Omental fat pad (tissue), 4 donors: ENCODE data around the gene CDH23. TPM values are rescaled to one million over a fixed set of nuclear protein-coding genes. Genes with fewer than 3 reads are reported as not detected.

Experiments
- ATAC-seq: fragments of 150-250 bp; one replicate; pipeline ENCODE4 v1.9.1; 2016; ENCODE audit warnings: mild to moderate bottlenecking, moderate library complexity; ENCODE audit not compliant: low FRiP score
- DNase-seq: peaks from one replicate; pipeline ENCODE4 v3.0.0-alpha.2; 2019; ENCODE audit warnings: low spot score
- total RNA-seq, 4 donors: library from RNA; depleted of rRNA; stranded (reverse); fragments of >200 nt; gene quantifications; one replicate each; pipeline ENCODE4 v1.1.0, GENCODE V29; 2016
- TF ChIP-seq, protein P1 (sequence below), 3 donors: fragments of 450-650 bp; IDR thresholded peaks; one replicate each; pipeline ENCODE4 v1.5.1; 2016 to 2017; ENCODE audit warnings: antibody characterized with exemption in 3 of 3, mild to moderate bottlenecking in 3 of 3, moderate library complexity in 2 of 3

CDH23 gene
- total RNA-seq, 4 donors from 2014 or later: 25.3 to 41.9 (median 34.4) TPM

DNA sequence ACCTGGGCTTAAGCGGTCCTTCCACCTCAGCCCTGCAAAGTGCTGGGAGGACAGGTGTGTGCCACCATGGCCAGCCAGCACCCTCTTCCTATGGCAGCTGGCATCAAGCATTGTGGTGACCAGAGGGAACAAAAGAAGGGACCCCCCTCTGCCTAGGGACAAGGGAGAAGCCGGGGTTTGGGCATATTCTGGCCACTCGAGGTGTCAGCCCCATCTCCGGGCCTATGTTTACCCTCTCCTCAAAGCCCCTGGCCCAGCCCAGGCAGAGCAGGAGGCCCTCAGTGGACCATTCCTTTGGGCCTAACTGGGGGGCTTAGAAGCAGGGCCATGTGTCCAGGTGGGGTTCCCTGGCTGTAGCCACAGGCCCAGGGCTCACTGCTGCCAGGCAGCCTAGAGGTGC is 352.7 kb downstream of the CDH23 start:
- TF ChIP-seq, protein P1, sequence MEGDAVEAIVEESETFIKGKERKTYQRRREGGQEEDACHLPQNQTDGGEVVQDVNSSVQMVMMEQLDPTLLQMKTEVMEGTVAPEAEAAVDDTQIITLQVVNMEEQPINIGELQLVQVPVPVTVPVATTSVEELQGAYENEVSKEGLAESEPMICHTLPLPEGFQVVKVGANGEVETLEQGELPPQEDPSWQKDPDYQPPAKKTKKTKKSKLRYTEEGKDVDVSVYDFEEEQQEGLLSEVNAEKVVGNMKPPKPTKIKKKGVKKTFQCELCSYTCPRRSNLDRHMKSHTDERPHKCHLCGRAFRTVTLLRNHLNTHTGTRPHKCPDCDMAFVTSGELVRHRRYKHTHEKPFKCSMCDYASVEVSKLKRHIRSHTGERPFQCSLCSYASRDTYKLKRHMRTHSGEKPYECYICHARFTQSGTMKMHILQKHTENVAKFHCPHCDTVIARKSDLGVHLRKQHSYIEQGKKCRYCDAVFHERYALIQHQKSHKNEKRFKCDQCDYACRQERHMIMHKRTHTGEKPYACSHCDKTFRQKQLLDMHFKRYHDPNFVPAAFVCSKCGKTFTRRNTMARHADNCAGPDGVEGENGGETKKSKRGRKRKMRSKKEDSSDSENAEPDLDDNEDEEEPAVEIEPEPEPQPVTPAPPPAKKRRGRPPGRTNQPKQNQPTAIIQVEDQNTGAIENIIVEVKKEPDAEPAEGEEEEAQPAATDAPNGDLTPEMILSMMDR (IDR thresholded peaks at IDR 0.05): no peak
- ATAC-seq (no peak), DNase-seq (no peak)

DNA sequence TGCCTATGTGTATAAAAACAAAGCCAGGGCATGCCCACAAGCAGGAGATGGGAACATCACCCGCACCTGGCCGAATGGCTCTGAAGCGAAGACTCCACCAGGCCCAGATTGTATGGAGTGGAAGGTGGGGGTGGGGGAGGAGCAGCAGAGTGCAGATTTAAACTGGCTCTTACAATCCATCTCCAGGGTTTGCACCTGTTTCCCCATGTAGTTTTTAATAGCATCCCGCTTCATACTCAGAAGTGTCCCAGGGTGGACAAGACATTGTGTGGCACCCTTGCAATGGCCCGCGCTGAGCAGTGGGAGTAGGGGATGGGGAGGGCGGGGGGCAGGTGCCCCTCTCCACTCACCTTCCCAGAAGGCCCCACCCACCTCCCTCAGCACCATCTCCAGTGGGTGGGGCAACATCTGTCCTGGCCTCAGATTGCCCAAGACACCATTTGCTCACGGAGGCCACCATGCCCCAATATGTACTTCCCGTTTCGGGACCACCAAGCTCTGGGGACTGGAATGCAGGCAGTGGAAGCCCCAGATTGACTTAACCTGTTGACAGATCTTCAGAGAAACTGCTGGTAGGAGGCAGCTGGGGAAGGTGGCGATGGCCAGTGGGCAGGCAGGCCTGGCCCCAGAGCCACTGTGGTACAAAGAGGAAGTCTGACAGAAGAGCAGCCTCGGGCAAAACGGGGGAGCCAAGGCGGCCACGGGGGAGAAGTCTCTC is 353.6 kb downstream of the CDH23 start:
- ATAC-seq (no peak), DNase-seq (no peak)
- TF ChIP-seq, protein P1 (IDR thresholded peaks at IDR 0.05): no peak

DNA sequence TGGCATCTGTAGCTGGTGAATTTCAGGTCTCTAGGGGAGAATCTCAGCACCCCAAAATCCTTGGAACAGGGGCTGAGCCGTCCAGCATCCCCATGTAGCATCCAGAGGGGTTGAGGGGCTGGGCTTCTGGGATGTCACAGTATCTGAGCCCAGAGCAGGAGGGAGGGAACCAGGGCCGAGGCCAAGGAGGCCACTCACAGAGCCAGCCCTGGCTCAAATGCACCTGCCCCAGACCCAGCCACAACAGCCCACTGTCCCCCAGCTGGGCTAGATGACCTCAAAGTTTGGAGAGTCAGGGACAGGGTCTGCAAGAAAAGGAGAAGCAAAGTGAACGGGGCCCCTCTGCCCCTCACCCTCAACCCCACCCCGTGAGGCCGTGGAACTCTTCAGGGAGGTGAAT is 354.3 kb downstream of the CDH23 start:
- ATAC-seq: no peak
- no peak for DNase-seq
- TF ChIP-seq, protein P1 (IDR thresholded peaks at IDR 0.05): no peak

DNA sequence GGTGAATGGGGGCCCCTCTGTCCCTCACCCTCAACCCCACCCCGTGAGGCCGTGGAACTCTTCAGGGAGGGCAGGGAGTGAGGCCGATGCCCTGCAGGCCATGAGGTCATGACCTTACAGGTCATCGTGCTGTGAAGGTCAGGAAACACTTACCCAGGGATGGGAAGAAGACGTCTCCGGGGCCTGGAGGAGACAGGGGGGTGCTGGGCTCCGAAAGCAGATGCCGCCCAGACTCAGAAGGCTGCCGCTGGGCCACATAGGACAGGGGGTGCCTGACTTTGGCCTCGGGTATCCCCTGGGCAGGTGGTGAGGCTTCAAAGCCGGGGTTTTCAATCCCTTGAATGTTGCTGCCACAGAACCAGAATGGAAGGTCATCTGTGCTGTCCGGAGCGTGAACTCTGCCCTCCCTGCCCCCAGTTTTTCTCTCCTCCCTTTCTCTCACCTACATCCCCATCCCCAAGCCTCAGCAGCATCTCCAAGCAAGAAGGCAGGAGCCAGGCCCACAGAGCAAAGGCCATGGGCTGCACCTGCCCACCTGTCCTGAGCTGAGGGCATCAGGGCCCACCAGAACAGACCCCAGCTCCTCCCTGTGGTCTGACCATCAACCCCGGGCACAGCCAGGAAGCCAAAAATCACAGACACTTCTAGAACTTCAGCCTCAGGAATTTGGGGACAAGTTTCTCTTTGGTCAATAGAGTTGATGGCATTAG is 354.9 kb downstream of the CDH23 start:
- TF ChIP-seq, protein P1 (IDR thresholded peaks at IDR 0.05): no peak
- no peak for DNase-seq
- ATAC-seq: no peak

DNA sequence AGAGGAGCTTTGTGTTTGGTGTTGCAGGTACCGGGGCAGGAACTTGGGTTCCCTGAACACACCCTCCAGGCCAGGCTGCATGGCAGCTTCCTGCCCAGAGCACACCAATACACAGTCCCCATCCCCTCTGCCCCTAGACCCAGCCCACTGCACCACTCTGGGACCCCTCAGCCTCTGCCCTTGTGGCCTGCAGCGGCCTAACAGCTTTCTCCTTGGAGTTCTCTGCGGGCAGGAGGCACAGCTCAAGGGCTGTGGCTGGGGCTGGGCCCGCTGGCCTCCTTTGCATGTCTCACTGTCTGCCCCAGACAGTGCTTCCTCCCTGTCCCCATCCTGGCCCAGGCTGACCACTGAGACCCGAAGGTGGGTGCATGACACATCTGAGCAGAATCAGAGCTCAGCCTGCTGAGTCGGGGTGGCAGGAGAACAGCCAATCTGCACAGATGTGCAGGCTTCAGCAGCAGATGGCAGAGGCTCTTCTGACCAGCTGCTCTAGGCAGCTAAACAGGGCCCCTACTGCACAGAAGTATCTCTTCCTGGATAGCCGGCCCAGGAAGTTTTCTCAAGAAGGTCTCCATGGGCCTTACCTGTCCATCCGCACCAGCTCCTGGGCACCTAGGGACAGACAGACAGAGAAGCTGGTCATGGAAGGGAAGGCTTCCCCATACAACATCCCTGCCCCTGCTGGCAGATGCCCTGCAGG is 355.8 kb downstream of the CDH23 start:
- DNase-seq: no peak
- no peak for ATAC-seq
- TF ChIP-seq, protein P1 (IDR thresholded peaks at IDR 0.05): no peak

DNA sequence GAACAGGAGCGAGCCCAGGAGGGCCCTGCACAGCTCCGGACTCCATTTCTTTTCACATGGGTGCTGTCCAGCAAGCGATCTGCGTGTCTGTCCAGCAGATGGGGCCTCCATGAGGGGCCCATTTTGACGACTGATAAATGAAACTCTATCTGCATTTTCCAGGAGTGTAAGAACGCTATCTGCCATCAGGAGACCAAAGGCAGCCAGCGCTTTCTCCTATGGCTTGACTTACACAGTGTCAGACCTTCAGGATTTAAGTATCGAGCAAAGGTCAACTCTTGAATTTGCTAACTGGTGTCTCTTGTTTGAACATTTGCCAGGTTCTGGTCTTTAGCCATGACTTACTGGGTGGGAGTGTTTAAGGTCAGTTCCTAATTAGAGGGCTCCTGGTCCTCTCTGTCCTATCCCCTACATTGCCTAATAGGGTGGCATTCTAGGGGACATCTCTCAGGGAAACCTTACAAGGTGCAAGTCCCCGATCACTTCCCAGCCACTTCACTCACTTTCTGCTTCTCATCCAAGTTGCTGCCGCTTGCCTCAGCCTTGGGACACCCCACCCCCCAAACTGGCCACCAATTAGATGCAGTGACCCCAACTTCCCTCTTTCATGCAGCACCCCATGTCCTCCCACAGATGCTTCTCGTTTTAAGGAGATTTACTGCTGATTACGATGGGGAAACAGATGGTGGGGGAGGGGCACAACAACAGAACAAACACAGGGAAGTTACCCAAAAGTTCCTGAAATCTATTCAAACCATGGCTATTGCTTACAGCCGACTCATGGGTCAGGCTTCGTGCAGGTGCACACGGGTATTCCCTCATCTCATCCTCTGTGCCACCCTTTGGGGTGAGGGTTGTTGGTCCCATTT is 356.6 kb downstream of the CDH23 start:
- DNase-seq (no peak), ATAC-seq (no peak)
- TF ChIP-seq, protein P1 (IDR thresholded peaks at IDR 0.05): no peak
